GM12801 (cell line): ENCODE measurements around the gene GALC.

Experiments
- CTCF ChIP-seq: IDR thresholded peaks from one replicate; pipeline ENCODE4 v1.5.1; 2011; ENCODE audit warnings: control low read depth; ENCODE audit not compliant: insufficient read length; ENCODE audit errors: extremely low read depth

The GALC gene

DNA sequence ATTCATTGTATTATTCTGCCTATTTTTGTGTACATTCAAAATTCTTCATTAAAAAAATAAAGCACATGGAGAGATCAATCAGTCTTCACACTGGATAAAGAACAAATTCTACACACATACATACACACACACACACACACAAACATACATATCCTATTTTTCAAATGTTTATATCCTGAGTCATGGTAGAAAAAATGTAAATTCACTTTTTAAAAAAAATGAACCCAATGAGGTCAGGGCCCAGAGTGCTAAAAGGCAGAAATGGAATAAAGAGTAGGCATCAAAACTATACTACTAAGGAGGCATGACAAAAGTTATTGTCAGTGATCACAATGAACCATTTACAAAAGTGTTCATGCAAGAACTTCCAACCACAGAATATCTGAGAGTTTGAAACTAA lies 17.3 kb downstream of the GALC start:
- no peak for TF ChIP-seq CTCF

GRCh38 chr14:87971010-87971409 lies 22.0 kb downstream of the GALC start:
- TF ChIP-seq CTCF = no peak

GRCh38 chr14:87967496-87967895 lies 25.5 kb downstream of the GALC start:
- no peak for TF ChIP-seq CTCF

GRCh38 chr14:87966816-87967215 lies 26.2 kb downstream of the GALC start:
- TF ChIP-seq CTCF = no peak

DNA sequence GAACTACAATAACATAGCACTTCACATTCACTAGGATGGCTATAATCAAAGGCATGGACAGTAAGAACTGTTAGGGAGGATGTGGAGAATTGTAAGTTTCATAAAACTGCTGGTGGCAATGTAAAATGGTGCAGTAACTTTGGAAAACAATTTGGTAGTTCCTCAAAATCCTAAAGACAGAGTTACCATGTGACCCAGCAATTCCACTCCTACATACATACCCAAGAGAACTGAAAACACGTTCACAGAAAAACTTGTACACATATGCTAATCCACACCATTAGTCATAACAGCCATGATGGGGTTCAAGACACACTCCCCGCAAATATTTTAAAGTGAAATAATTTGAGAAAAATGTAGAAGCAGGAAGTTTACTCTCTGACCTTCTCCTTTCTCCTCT lies 31.7 kb downstream of the GALC start:
- TF ChIP-seq CTCF = no peak

DNA sequence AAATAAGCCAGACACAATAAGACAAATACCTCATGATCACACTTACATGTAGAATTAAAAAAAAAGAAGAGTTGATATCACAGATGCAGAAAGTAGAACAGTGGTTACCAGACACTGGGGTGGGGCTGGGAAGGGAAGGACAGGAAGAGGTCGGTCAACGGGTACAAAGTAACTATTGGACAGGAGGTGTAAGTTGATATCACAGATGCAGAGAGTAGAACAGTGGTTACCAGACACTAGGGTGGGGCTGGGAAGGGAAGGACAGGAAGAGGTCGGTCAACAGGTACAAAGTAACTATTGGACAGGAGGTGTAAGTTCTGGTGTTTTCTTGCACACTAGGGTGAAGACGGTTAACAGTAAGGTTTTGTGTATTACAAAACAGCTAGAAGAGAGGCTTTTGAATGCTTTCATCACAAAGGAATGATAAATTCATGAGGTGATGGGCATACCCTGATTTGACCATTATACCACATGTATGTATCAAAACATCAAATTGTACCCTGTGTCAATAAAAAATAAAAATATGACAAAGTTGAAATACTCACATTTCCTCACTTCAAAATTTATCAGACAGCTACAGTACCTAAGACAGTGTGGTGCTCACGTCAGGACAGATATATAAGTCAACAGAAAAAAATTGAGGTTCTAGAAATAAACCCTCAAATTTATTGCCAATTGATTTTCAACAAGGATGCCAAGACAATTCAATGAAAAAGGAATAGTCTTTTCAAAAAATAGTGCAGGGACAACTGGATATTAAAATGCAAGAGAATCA lies 32.8 kb downstream of the GALC start:
- TF ChIP-seq CTCF = no peak

GRCh38 chr14:87955501-87955900 lies 37.5 kb downstream of the GALC start:
- TF ChIP-seq CTCF = no peak
